GM12878 (cell line): ENCODE data around the gene KIAA1217. TPM values are rescaled to one million over a fixed set of nuclear protein-coding genes. Genes with fewer than 3 reads are reported as not detected.

Experiments
- ASH2L ChIP-seq: fragments of 300-600, 200-600 bp; sonication (generic); IDR thresholded peaks from 2 replicates; pipeline ENCODE4 v1.6.1; 2017; ENCODE audit warnings: low read depth, mild to moderate bottlenecking, borderline replicate concordance
- CHD2 ChIP-seq: IDR thresholded peaks from 2 replicates; pipeline ENCODE4 v1.6.1; 2011; ENCODE audit warnings: low read depth, low read length, improper control_type of control experiment, borderline replicate concordance
- CHD4 ChIP-seq: fragments of 200-600 bp; sonication (generic); IDR thresholded peaks from 2 replicates; pipeline ENCODE4 v1.6.1; 2016; ENCODE audit warnings: mild to moderate bottlenecking
- DPF2 ChIP-seq: fragments of 450-650 bp; IDR thresholded peaks from 2 replicates; pipeline ENCODE4 v1.6.1; 2017; ENCODE audit warnings: mild to moderate bottlenecking
- FOS ChIP-seq: IDR thresholded peaks from 3 replicates; pipeline ENCODE4 v1.6.1; 2011; ENCODE audit warnings: borderline replicate concordance; ENCODE audit not compliant: insufficient read length; ENCODE audit errors: extremely low read depth
- IKZF1 ChIP-seq: fragments of 450-650 bp; conservative IDR thresholded peaks from 2 replicates; pipeline ENCODE4 v1.6.1; 2017; ENCODE audit warnings: antibody characterized with exemption, mild to moderate bottlenecking
- JUND ChIP-seq: IDR thresholded peaks from 2 replicates; pipeline ENCODE4 v1.6.1; 2012; ENCODE audit warnings: low read depth, mild to moderate bottlenecking, low read length, improper control_type of control experiment, moderate library complexity
- NFXL1 ChIP-seq: fragments of 450-650 bp; IDR thresholded peaks from 2 replicates; pipeline ENCODE4 v1.6.1; 2017; ENCODE audit warnings: antibody characterized with exemption, mild to moderate bottlenecking, borderline replicate concordance
- PML ChIP-seq: IDR thresholded peaks from 2 replicates; pipeline ENCODE4 v1.6.1; 2012; ENCODE audit warnings: low read length, inconsistent platforms
- SMC3 ChIP-seq: IDR thresholded peaks from 2 replicates; pipeline ENCODE4 v1.6.1; 2011; ENCODE audit warnings: low read length, improper control_type of control experiment, borderline replicate concordance
- SREBF2 ChIP-seq: IDR thresholded peaks from 2 replicates; pipeline ENCODE4 v1.6.1; 2012; ENCODE audit warnings: mild to moderate bottlenecking, low read length
- SRF ChIP-seq, 2 experiments: IDR thresholded peaks; 2 replicates each; pipeline ENCODE4 v1.6.1; 2011; ENCODE audit warnings: low read depth in 2 of 2, low read length in 2 of 2, mild to moderate bottlenecking in 1 of 2, moderate library complexity in 1 of 2
- TAF1 ChIP-seq: IDR thresholded peaks from 2 replicates; pipeline ENCODE4 v1.6.1; 2011; ENCODE audit warnings: mild to moderate bottlenecking, low read depth, low read length, borderline replicate concordance
- TCF3 ChIP-seq: IDR thresholded peaks from 2 replicates; pipeline ENCODE4 v1.6.1; 2012; ENCODE audit warnings: low read depth, mild to moderate bottlenecking, low read length, borderline replicate concordance; ENCODE audit not compliant: insufficient read depth
- YBX1 ChIP-seq: fragments of 450-650 bp; IDR thresholded peaks from 2 replicates; pipeline ENCODE4 v1.6.1; 2016; ENCODE audit warnings: antibody characterized with exemption
- ZBED1 ChIP-seq: IDR thresholded peaks from 2 replicates; pipeline ENCODE4 v1.6.1; 2016; ENCODE audit warnings: borderline replicate concordance
- ZNF274 ChIP-seq: IDR thresholded peaks from one replicate; pipeline ENCODE4 v1.8.0; 2011; ENCODE audit not compliant: insufficient read length, insufficient read depth
- polyA plus RNA-seq, 11 experiments: library from polyadenylated mRNA; depleted of rRNA in 4 of 11; unstranded in 6 of 11; stranded (reverse) in 5 of 11; fragments of >200 nt; fragmentation: Nextera tagmentation in 4 of 11; fragmentation: Illumina TruSeq in 1 of 11; extraction: Ambion mirVana in 4 of 11; extraction: Trizol in 1 of 11; gene quantifications; 1 replicate in 1 of 11; 2 replicates in 10 of 11; pipeline versions ENCODE4 v1.2.1 to v1.2.3, GENCODE V29; 2011 to 2016; ENCODE audit warnings: inconsistent platforms in 2 of 11, missing spikeins in 2 of 11, low read depth in 1 of 11
- total RNA-seq, 4 experiments: library from RNA; depleted of rRNA in 3 of 4; stranded (reverse); fragments of >200 nt in 3 of 4; fragmentation: Illumina TruSeq in 1 of 4; extraction: Trizol in 1 of 4; gene quantifications; 2 replicates each; pipeline versions ENCODE4 v1.2.1 to v1.2.3, GENCODE V29; 2013 to 2021
- TF ChIP-seq, protein P1 (sequence below): fragments of 450-650 bp; IDR thresholded peaks from 2 replicates; pipeline ENCODE4 v1.6.1; 2017; ENCODE audit warnings: mild to moderate bottlenecking, moderate library complexity
- TF ChIP-seq, protein P2 (sequence below): fragments of 450-650 bp; formaldehyde crosslinking; IDR thresholded peaks from 2 replicates; pipeline ENCODE4 v1.4.0; 2020; ENCODE audit warnings: mild to moderate bottlenecking, moderate library complexity
- TF ChIP-seq, protein P3 (sequence below), 3 experiments: IDR thresholded peaks in 2 of 3; conservative IDR thresholded peaks in 1 of 3; 2 replicates each; pipeline ENCODE4 v1.5.1; 2011; ENCODE audit warnings: low read depth in 3 of 3, low read length in 3 of 3, mild to moderate bottlenecking in 3 of 3, control low read depth in 2 of 3, moderate library complexity in 2 of 3, inconsistent platforms in 1 of 3, mixed read lengths in 1 of 3; ENCODE audit not compliant: control insufficient read depth in 2 of 3, insufficient read depth in 1 of 3; ENCODE audit errors: extremely low read depth in 1 of 3
- TF ChIP-seq, protein P4 (sequence below): fragments of 450-650 bp; IDR thresholded peaks from 2 replicates; pipeline ENCODE4 v1.6.1; 2017; ENCODE audit warnings: borderline replicate concordance

KIAA1217 gene
- total and polyA plus RNA-seq, 10 of the 15 experiments (the other 5 are each of a cell fraction or from before 2014, with no cell fraction given) = 0.57 to 3.8 (median 2.1) TPM

DNA sequence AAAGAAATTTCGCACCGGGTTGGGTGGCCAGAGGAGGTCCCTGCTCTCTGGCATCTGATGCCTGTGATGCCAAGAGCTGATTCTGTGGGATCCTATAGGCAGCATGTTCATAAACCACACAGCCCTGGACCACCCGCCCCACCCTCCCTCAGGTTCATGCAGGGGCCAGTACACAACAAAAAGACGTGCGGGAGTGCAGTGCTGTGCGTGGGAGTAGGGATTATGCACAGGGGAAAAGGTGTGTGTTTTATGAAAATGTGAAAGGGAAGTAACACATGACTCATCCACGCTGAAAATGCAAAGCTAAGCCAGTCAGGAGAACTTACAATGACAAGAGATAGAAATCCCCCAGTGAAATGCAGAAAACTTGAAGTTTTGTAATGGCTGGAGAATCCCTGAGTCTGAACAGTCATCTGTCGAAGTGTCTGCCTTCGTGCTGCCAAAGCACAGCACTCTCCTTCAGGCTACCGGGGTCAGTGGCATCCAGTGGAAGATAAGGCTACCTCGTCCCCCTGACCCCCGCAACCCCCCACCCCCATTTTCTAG is 1.1 kb downstream of the KIAA1217 start (continued):
- TF ChIP-seq, protein P1, sequence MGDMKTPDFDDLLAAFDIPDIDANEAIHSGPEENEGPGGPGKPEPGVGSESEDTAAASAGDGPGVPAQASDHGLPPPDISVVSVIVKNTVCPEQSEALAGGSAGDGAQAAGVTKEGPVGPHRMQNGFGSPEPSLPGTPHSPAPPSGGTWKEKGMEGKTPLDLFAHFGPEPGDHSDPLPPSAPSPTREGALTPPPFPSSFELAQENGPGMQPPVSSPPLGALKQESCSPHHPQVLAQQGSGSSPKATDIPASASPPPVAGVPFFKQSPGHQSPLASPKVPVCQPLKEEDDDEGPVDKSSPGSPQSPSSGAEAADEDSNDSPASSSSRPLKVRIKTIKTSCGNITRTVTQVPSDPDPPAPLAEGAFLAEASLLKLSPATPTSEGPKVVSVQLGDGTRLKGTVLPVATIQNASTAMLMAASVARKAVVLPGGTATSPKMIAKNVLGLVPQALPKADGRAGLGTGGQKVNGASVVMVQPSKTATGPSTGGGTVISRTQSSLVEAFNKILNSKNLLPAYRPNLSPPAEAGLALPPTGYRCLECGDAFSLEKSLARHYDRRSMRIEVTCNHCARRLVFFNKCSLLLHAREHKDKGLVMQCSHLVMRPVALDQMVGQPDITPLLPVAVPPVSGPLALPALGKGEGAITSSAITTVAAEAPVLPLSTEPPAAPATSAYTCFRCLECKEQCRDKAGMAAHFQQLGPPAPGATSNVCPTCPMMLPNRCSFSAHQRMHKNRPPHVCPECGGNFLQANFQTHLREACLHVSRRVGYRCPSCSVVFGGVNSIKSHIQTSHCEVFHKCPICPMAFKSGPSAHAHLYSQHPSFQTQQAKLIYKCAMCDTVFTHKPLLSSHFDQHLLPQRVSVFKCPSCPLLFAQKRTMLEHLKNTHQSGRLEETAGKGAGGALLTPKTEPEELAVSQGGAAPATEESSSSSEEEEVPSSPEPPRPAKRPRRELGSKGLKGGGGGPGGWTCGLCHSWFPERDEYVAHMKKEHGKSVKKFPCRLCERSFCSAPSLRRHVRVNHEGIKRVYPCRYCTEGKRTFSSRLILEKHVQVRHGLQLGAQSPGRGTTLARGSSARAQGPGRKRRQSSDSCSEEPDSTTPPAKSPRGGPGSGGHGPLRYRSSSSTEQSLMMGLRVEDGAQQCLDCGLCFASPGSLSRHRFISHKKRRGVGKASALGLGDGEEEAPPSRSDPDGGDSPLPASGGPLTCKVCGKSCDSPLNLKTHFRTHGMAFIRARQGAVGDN = no peak; the same call in 1 of the 2 replicates
- TF ChIP-seq SREBF2 = no peak
- TF ChIP-seq ZBED1 = no peak; the same call in 1 of the 2 replicates
- no peak for TF ChIP-seq PML
- TF ChIP-seq ASH2L = no peak
- TF ChIP-seq FOS = no peak
- TF ChIP-seq YBX1 = no peak
- TF ChIP-seq NFXL1 = no peak
- no peak for TF ChIP-seq SRF (IDR thresholded peaks at IDR 0.05; ENCODE audit: low read depth in 2 of 2, low read length in 2 of 2)
- TF ChIP-seq IKZF1 = peak; percentile 70
- TF ChIP-seq, protein P2, sequence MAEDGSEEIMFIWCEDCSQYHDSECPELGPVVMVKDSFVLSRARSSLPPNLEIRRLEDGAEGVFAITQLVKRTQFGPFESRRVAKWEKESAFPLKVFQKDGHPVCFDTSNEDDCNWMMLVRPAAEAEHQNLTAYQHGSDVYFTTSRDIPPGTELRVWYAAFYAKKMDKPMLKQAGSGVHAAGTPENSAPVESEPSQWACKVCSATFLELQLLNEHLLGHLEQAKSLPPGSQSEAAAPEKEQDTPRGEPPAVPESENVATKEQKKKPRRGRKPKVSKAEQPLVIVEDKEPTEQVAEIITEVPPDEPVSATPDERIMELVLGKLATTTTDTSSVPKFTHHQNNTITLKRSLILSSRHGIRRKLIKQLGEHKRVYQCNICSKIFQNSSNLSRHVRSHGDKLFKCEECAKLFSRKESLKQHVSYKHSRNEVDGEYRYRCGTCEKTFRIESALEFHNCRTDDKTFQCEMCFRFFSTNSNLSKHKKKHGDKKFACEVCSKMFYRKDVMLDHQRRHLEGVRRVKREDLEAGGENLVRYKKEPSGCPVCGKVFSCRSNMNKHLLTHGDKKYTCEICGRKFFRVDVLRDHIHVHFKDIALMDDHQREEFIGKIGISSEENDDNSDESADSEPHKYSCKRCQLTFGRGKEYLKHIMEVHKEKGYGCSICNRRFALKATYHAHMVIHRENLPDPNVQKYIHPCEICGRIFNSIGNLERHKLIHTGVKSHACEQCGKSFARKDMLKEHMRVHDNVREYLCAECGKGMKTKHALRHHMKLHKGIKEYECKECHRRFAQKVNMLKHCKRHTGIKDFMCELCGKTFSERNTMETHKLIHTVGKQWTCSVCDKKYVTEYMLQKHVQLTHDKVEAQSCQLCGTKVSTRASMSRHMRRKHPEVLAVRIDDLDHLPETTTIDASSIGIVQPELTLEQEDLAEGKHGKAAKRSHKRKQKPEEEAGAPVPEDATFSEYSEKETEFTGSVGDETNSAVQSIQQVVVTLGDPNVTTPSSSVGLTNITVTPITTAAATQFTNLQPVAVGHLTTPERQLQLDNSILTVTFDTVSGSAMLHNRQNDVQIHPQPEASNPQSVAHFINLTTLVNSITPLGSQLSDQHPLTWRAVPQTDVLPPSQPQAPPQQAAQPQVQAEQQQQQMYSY (CRISPR knock-in tag) = no peak
- TF ChIP-seq CHD2 = peak; percentile 38; the same call in 1 of the 2 replicates
- TF ChIP-seq, protein P3, sequence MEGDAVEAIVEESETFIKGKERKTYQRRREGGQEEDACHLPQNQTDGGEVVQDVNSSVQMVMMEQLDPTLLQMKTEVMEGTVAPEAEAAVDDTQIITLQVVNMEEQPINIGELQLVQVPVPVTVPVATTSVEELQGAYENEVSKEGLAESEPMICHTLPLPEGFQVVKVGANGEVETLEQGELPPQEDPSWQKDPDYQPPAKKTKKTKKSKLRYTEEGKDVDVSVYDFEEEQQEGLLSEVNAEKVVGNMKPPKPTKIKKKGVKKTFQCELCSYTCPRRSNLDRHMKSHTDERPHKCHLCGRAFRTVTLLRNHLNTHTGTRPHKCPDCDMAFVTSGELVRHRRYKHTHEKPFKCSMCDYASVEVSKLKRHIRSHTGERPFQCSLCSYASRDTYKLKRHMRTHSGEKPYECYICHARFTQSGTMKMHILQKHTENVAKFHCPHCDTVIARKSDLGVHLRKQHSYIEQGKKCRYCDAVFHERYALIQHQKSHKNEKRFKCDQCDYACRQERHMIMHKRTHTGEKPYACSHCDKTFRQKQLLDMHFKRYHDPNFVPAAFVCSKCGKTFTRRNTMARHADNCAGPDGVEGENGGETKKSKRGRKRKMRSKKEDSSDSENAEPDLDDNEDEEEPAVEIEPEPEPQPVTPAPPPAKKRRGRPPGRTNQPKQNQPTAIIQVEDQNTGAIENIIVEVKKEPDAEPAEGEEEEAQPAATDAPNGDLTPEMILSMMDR (IDR thresholded peaks at IDR 0.05 in 2 of 3, conservative IDR thresholded peaks at IDR 0.05 in 1 of 3; ENCODE audit: control insufficient read depth in 2 of 3, extremely low read depth in 1 of 3, insufficient read depth in 1 of 3, low read depth in 3 of 3, low read length in 3 of 3) = no peak
- TF ChIP-seq JUND = no peak
- TF ChIP-seq ZNF274 = no peak
- TF ChIP-seq CHD4 = no peak
- no peak for TF ChIP-seq TAF1
- no peak for TF ChIP-seq TCF3
- 0 out of 2 replicates have a peak, but pooled peaks have one; percentile 46 for TF ChIP-seq DPF2
- TF ChIP-seq SMC3 = no peak
- TF ChIP-seq, protein P4, sequence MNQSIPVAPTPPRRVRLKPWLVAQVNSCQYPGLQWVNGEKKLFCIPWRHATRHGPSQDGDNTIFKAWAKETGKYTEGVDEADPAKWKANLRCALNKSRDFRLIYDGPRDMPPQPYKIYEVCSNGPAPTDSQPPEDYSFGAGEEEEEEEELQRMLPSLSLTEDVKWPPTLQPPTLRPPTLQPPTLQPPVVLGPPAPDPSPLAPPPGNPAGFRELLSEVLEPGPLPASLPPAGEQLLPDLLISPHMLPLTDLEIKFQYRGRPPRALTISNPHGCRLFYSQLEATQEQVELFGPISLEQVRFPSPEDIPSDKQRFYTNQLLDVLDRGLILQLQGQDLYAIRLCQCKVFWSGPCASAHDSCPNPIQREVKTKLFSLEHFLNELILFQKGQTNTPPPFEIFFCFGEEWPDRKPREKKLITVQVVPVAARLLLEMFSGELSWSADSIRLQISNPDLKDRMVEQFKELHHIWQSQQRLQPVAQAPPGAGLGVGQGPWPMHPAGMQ = no peak
